HG03066 (cell line): Measurements from ENCODE around the gene EFCAB5.

Experiments used
- ATAC-seq: cut with Tn5 transposase; IDR thresholded peaks from one replicate; pipeline ENCODE4 v1.9.1; 2021; ENCODE audit warnings: low read depth; ENCODE audit not compliant: unreplicated experiment

EFCAB5 gene

GRCh38 chr17:30148376-30148775 lies 206.9 kb downstream of the EFCAB5 start:
- ATAC-seq, result no peak

GRCh38 chr17:30151471-30151870 lies 210.0 kb downstream of the EFCAB5 start:
- no peak for ATAC-seq

GRCh38 chr17:30153463-30153862 lies 212.0 kb downstream of the EFCAB5 start:
- no peak for ATAC-seq

GRCh38 chr17:30155389-30155788 lies 214.0 kb downstream of the EFCAB5 start:
- ATAC-seq, result no peak
